CD4-positive, alpha-beta T cell treated with Interferon alpha-2 for 1 hour (primary cell): ENCODE measurements around the gene KLHDC9.
A peak's percentile ranks its signal among the peaks of the same experiment; 100 is the strongest.

Experiments used
- DNase-seq, 2 donors: peaks; one replicate each; pipeline ENCODE4 v3.0.0-alpha.2; 2020 to 2022

Gene KLHDC9

DNA sequence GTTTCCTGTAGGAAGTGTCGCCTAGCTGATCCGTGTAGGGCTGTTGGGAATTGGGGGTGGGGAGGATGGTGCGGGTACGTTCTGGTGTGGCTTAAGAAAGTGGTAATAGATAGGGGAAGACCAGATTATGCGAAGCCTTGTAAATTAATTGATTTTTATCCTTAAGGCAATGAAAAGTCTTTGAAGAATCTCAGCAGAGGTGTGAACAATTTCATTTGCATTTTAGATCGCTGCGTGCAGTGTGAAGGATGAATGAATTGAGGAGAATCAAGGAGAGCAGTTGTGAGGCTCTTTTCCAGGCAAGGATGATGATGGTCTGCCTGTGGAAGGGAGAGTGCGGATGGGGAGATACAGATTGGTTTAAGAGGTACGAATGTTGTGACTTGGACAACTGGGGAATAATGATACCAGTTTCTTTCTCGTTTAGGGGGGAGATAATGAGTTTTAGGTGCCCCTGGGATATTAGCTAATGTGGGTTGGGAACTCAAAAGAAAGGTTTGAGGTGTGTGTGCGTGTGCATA, 35.1 kb downstream of the KLHDC9 start:
- DNase-seq, result no peak

DNA sequence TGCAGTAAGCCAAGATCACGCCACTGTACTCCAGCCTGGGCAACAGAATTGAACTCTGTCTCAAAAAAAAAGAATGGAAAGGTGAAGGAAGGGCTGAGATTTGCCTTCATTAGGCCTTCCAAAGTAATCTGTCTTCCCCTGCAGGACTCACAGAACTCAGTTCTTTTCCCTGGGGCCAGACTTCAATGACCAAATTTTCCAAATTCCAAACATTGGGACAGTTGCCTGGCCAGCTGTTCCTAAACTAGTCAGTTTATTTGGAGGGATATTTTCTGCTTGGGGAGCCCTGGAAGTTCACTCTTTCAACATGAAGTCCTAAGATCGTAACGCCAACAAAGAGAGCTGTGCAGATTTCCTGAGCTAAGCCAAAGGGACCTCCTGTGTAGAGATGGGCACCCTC, 39.7 kb downstream of the KLHDC9 start:
- no peak for DNase-seq

DNA sequence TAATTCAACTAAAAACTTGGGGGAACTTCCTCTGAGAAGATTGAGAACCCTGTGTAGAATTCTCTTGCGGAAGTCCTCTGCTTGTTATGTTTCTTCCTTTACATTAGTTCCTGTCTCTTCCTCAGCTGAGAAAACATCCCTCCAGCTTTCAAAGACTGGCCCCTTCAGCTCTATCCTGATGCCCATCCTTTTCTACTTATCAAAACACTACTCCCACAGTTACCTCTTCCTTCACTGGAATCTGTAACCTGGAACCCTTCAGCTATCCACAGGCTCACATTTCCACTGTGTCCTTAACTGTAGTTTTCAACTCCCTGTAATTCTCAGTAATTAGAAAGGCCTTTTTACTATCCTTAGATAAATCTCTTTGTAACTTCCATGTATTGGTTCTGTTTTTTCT, 40.3 kb downstream of the KLHDC9 start:
- DNase-seq, result no peak

DNA sequence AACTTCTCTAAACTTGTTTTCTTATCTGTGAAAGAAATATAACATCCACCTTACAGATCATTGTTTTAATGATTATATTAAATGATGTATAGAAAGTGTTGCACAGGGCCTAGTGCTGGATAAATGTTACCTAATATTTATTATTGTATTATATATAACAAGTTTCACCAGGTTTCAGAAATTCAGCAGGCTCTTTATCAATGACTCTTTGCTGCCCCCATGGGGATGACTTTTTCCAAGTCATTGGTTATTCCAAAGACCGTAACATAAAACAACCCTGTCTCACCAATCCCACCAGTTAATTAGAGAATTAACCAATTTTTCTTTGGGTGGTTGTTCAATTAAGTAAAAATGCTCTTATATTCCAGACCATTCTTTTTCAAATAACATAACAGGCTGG, 41.6 kb downstream of the KLHDC9 start:
- DNase-seq, result peak; percentile 50 to 71

DNA sequence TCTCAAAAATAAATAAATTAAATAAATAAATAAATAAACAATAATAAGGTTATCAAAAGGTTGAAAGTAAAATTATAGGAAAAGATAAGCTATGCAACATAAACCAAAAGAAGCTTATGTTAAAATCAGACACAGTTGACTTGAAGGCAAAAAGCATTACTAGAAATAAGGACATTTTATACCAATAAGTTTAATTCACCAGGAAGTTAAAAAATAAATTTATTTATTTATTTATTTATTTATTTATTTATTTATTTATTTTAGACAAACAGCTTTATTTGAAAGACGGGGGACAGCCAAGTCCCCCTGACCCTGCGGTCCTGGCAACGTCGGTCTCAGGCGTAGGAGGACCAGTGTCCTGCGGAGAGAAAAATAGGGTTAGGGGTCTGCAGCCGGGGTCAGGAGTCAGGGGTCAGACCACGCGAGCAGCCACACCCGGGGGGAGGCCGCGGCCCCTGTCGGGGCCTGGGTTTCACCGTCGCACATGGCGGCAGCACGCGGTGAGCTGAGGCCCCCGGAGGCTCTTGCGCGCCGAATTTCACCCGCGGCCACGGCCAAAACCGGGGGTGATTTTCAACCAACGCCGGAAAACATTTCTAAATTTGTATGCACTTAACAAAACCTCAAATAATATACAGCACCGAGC, 42.7 kb downstream of the KLHDC9 start:
- no peak for DNase-seq

DNA sequence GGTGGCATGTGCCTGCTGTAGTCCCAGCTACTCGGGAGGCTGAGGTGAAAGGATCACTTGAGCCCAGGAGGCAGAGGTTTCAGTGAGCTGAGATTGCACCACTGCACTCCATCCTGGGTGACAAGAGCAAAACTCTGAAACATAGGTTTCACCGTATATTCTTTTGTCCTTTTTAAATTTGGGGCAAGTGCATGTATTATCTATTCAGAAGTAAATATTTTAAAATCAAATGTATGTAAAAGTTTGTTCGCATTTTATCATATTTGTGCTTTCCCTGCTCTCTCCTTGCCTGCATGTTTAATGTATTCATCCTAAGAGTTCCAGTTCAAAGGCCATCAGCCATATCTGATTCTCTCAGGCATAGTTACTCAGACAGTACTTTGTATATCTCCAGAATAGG, 47.7 kb downstream of the KLHDC9 start:
- no peak for DNase-seq
